ENCODE data around the gene PDE4B.

Gene PDE4B

DNA sequence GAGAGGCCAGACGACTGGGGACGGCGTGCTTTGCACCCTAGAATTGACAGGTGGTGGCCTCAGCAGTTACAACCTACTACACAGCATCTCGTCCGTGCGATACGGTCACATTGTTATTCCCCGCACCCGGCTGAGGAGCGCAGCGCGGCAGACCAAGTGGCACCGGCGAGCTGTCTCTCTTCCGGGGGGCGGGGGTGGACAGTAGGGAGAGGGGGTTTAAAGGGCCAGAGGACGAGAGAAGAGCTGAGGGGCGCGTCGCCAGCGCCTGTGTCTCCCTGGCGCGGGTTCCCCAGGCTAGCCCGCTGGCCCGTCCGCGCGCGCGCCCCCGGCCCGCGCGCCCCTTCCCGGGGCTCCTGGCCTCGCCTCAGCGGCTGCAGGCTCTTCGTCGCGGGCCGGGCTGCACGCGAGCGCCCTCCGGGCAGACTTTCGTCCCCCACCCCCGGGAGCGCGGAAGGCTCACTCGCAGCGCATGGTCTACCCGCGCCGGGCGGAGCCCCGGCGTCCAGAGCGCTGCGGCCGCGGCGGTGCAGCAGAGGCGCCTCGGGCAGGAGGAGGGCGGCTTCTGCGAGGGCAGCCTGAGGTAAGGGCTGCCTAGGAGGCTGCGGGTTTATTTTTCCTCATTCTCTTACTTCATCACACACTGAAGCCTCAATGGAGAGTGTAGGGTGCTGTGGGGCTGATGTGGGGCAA, at the start of gene PDE4B:
Gene PDE4B, plus strand, starts transcription at position 227 of the 690 bp plus-strand sequence.
- DNase-seq (ENCODE audit: low read depth), result no peak

DNA sequence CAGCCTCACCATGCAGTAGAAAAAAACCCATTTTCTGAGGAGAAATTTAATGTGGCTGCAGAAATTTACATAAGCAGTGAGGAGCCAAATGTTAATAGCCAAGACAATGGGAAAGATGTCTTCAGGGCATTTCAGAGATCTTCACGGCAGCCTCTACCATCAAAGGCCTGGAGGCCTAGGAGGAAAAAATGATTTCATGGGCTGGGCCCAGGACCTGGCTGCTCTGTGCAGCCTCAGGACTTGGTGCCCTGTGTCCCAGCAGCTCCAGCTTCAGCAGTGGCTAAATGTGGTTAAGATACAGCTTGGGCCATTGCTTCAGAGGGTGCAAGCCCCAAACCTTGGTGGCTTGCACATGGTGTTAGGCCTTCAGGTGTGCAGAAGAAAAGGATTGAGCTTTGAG, 48.0 kb upstream of the PDE4B start:
- DNase-seq (ENCODE audit: low read depth), result no peak

DNA sequence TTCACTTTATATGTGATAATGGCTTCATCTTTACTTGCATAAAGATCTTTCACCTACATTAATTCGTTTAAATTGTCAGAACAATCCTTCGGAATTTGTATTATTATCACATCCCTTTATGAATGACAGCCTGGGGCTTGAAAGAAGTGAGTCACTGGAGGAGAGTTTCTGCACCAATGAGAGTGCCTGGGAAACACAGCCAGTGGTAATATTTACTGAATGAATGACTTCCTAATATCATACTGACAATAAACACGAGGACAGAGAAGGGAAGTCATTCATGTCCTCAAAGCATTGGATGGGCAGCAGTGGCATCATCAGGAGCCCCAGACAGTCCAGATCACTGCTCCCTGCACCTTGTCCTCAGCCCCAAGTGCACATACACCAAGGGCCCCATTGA, 40.7 kb upstream of the PDE4B start:
- no peak for DNase-seq (ENCODE audit: low read depth)

DNA sequence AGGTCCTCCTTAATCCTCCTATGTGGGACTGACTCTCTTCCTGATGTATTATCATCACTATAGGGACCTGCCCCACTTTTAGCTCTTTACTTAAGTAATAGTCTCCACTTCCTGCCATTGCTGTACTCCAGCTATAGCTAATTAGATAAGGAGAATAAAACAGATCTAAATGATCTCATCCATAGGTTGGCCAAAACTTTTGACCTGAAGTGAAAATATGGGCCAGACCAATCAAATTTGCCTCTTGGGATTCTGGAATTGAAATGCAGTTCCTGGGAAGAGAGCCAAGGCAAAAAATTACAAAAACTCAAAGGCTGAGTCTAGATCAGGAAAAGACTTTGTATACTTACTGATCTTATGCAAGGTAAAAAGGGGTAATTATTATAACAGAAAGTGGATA, 36.1 kb upstream of the PDE4B start:
- no peak for DNase-seq (ENCODE audit: low read depth)

DNA sequence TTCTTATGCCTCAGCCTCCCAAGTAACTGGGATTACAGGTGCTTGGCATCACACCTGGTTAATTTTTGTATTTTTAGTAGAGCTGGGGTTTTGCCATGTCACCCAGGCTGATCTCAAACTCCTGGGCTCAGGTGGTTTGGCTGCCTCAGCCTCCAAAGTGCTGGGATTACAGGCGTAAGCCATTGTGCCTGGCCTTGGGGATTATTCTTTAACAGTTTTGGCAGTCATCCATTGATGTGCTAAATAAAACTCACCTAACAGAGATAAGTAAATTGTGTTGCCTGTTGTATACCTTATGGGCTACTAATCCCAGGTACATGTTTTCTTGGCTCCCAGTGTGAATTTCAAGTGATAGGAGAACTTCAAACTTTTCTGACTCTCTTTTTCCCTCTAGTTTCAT, 35.2 kb upstream of the PDE4B start:
- DNase-seq (ENCODE audit: low read depth), result no peak

DNA sequence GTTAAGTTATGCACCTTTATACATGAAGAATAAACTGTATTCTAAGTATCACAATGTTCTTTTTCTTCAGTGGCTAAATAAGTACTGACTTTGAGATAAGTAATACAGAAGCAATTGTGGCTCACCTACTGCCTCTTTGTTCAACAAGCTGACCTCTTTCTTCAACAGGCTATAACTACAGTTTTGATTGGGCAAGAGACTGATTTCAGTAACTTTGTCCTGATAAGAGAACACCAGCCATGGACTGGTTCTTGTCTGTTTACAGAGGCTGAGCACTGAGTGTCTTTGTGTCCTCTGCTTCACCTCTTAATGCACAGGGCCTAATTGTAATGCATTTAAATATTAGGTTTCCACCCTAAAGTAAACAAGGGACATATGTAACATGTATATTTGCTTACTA, 34.6 kb upstream of the PDE4B start:
- DNase-seq (ENCODE audit: low read depth), result no peak

DNA sequence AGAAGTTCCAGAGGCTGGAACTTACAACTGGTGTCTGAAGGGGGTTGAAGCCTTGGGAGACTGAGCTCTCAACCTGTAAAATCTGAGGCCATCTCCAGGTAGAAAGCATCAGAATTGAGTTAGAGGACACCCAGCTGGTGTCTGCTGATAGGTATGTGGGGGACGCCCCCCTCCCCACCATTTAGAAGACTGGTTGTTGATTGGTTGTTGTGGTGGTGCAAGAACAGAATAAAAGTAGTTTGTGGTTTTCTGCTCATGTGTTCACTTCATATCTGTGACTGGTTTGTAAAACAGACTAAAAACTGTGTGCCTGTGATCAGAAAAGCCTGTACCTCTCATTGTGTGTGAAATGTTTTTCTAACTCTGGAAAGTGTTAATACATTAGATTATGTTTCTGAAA, 33.2 kb upstream of the PDE4B start:
- no peak for DNase-seq (ENCODE audit: low read depth)

DNA sequence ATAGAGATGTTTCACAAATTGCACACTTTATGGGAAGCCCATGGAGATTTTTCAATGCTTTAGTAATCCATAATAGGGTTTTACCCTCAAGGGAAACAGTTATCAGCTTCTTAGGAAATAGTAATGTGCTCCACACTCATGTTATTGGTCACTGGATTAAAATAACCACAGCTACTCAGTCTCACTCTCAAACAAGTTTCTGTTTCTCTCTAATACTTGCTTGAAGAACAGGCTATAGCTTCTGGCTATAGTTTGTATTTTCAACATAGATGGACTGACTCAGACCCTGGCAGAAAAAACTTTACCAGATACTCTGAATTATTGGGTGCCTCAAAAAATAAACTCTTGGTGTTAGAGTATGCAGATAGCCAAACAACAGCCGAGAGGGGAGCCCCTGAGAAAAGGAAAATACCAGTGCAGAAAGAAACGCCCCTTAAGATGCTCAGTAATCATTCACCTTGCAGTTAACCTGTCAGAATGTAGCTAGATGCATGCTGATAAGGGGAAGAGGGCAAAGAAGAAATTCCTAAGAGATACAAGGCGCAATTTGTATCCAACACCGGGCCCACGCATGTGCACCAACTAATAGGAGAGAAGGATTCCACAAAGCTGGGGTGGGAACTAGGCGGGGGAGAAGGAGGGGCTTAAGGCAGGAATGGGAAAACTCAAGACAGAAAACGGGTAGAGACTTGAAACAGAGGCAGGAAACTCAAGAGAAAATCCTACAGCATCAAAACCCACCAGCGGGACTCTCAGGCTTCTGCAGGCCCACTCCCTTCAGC, 30.4 kb upstream of the PDE4B start:
- no peak for DNase-seq (ENCODE audit: low read depth)

DNA sequence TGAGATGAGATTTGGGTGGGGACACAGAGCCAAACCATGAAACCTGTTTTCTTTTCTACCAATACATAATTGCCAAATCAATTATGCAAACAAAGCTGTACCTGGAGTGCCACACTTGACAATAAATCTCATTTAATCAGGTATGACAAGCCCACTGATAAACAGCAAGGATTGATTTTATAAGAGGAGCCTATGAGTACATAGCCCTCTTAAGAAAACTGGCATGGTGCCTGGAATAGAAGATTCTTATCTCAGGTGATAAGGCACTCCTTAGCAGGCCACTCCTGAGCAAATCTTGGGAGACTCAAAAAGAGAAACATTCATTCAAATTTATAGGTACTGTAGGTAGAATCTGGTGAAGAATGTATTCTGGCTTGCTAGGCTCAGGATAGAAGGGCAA, 28.6 kb upstream of the PDE4B start:
- no peak for DNase-seq (ENCODE audit: low read depth)

DNA sequence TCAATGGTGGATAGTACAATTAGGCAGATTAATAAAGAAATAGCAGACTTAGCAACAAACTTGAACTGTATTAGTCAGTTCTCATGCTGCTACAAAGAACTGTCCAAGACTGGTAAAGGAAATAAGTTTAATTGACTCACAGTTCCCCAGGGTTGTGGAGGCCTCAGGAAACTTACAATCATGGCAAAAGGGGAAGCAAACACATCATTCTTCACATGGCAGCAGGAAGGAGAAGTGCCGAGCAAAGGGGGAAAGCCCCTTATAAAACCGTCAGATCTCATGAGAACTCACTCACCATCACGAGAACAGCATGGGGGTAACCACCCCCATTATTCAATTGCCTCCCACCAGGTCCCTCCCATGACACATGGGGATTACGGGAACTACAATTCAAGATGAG, 27.1 kb upstream of the PDE4B start:
- DNase-seq (ENCODE audit: low read depth), result no peak

DNA sequence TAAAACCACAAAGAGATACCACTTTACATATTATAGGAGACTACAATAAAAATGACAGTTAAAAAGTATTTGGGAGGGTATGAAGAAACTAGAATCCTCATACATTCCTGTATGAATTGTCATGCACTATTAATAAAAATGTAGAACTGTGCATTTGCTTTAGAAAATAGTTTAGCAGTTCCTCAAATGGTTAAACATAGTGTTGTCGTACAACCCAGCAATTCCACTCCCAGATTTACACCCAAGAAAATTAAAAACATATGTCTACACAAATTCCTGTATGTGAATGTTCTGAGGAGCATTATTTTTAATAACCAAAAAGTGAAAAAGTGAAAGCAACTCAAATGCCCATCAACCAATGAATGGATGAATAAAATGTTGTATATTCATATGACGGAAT, 23.1 kb upstream of the PDE4B start:
- peak; percentile 65 for DNase-seq (ENCODE audit: low read depth)

DNA sequence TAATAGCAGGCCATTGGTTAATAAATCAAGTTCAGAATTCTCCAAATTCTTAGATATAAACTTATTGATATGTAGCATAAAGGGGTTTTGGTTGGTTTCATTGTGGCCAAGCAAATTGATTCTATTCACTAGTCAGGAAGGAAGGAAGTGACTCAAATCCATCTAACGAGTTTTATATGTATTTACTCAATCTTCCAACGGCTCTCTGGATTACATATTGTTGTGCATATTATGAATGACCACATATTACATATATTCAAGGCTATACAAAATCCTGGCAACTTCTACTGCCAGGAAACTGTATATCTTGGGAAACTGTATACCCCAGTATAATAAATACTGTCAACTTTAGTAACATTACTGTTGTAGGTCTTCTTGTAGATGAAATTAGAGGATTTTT, 20.1 kb upstream of the PDE4B start:
- DNase-seq (ENCODE audit: low read depth), result no peak

DNA sequence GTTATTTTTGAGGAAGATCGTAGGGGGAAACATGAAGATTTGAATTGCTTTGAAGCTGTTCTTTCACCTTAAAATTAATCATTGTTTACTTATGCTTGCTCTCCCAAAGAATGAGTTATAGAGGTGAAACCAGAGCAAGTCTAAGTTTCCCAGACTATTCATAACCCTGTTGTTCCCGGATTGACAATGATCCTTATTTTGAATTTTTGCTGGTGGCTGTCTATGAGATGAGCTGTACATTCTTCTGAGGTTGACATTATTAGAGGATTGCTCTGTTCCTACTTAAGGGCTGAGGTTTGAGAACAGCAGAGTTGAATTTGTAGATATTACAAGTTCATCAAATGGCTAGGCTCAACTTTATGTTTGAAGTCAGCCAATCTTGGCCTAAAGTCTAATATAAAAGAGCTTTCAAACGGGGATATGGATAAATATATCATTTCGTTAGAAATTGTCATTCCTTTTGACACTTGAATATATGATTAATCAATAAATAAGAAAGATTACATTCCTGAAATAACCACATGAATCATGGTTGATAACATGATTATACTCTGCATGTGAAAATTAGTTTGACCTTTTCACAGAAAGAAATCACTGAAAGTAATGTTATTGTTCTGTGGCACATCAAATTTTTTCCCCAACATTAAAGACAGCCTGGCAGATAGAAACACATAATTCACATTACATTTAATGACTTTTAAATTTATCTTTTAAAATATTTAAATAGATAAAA, 19.1 kb upstream of the PDE4B start:
- DNase-seq (ENCODE audit: low read depth), result no peak

DNA sequence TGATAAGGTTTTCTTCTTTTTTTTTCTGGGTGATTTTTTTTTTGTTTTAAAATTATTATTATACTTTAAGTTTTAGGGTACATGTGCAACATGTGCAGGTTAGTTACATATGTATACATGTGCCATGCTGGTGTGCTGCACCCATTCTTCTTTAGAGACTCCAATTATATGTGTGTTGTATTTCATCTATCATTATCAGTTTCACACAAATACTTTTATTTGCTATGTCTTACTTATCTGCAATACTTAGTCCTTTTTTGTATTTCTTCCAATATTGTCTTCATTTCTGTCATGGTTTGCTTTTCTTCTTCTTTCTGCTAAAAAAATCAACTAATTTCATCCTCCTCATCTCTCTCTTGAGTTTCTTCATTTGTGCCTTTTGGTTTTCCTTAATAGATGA, 3.9 kb upstream of the PDE4B start:
- DNase-seq (ENCODE audit: low read depth), result no peak

DNA sequence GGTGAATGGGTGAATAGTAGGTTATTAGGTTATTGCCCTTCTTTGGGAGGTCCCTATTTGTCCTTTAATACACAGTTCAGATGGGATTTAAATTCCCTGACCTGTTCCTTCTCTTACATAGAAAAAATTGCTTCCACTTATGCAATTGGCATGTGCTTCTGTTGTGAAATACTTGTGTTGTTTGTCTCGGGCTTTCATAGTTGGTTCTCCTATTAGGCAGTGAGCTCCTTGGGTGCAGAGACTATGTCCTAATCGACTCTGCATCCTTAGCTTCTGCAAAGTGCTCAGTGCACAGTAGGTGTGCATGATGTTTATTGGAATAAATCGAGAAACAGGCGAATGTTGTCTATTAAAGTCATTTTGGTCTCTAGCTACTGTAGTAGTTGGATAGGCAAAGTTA, 1.3 kb upstream of the PDE4B start:
- no peak for DNase-seq (ENCODE audit: low read depth)

DNA sequence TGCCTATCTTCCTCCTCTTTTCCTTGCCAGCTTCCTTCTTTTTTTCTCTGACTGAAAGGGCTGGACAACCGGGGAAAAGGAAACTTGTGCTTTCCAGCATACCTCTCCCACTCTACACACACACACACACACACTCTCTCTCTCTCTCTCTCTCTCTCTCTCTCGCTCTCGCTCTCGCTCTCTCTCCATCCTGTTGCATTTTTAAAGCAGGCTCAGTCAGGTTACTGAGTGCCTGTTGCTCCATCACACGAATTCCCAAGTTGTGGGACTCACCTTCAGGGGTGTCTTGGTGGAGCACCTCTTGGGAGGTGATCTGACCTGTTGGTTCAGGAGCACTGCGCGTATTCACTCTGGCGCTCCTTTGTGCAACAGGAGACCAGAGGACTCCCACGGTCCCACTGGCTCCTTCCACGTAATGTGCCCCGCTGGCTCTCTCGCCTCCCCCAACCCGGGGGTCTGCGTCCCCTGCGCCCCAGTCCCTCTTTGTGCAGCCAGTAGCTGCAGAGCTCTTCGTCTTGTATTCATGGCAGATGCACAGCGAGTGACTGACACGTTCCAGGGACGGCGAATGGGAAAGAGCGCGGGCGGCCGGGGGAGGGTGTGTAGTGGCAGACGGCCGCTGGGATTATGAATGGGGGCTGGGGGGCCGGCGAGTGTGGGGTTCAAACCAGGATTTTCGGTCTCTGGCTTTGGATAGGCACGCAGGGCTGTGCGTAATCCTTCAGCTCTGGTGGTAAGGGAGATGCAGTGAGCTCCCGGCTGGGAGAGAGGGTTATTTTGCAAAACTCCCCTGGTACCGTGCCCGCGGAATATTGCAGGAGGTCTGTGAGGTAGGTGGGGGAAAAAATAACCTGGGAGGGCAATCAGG, 660 bp upstream of the PDE4B start:
- DNase-seq (ENCODE audit: low read depth), result no peak

DNA sequence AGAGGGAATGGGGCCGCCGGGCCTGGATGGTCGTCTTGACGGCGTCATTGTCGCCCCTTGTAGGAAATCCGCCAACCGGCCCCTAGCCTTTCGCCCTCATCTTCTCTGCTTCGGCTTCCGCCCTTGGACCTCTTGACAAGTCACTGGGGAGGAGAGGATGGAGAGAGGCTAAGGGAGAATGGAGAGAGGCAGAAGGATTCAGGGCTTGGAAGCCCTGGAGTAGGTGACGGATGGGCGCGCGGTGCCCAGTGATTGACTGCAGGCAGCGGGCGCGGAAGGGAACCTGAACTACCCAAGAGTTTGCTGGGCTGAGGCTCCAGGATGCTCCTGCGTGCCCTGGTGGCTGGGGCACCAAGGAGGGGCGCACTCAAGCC, 651 bp downstream of the PDE4B start:
- no peak for DNase-seq (ENCODE audit: low read depth)

DNA sequence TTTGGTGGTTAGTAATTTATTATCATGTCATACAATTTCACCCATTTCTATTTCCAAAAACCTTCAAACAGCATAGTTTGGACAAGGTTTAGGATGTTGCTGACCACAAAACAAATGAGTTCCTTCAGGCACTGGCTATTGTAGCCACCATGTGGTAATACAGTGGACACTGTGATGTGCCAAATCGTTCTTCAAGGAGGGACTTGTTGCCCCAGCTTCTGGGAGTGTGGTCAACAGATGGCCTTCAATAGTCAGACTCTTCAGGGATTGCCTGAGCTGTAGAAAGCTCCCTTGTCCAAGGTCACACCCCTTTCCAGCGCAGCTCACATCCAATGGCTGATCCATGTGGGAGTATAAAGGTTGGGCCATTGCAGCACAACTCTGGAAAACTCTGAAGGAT, 2.6 kb downstream of the PDE4B start:
- no peak for DNase-seq (ENCODE audit: low read depth)

DNA sequence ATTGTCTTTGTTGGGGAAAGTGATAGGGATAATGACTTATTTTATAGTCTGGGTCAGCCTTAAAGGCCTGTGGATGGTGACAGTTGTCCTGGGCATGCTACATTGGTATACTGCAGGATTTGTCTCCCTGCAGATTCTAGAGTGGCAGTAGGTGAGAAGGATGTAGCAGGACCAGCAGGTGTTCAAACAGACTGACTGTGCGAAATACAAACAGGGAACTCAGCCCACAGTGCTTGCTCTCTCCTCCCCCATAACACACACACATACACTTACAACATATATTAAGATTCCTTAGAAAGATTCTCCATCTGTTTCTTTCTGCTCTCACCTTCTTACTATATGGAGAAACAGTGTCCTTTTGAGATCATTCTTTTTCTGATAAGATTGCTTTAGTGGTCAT, 6.9 kb downstream of the PDE4B start:
- DNase-seq (ENCODE audit: low read depth), result no peak

DNA sequence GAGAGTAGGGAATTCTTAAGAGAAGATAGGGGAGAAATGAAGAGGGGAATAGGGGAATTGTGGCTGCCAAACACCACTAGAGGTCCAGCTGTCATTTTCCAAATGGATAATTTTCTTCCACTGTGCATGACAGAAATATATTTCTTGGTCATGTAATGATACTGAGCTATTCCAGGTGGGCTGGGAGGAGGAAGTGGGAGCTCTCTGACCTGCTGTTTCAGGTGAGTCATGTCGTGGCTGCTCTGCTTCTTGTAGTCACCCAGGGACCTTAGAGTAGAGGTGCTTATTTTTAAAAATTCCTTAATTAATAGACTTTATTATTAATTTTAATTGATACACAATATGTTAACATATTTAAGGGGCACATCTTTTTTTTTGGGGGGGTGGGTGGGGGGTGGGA, 11.9 kb downstream of the PDE4B start:
- no peak for DNase-seq (ENCODE audit: low read depth)

DNA sequence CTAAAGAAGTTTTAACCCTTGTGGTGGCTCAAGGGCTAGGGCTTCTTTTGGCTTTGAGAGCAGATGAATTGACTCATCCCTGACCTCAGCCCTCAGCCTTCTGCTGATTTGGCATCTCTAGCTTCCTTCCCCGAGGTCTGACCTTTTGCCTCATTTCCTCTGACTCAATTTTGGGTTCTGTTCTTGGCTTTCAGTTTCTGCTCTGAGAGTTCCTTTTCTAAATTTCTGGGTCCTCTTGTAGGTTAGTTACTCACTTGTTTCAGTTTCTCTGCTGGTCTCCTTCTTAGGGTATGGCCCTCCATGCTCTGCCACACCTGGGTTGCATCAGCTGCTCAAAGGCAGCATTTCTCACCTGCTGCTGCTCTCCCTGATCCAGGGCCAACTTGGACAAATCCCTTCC, 19.4 kb downstream of the PDE4B start:
- peak; percentile 94 for DNase-seq (ENCODE audit: low read depth)

DNA sequence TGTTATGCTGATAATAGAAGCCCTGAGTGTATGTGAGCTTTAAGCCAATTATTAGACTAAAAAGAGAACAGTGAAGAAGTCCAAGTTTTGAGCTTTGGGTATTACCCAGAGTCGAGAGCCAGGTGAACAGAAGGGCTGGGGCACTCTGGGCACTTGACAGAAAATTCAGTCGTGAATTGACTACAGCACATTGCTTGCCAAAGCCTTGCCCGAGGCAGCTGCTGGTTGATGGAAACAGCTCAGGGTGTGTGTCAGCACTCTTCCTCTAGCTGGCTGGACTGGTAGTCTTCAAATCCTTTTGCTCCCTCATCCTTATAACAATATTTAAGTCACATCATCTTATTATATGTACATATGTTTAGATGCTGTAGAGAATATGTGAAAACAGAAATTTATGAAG, 21.3 kb downstream of the PDE4B start:
- no peak for DNase-seq (ENCODE audit: low read depth)
